DOHH2 (cell line): Measurements from ENCODE around the gene MAOA.

Experiments
- H3F3A ChIP-seq: fragments of 200-600 bp; sonication (generic), shearing (Covaris generic); 2 replicates; pipeline ENCODE4 v1.6.0; 2016; ENCODE audit warnings: antibody characterized with exemption, mild to moderate bottlenecking; ENCODE audit not compliant: control insufficient read depth, insufficient read depth
- H3K27ac ChIP-seq: fragments of 200-600 bp; sonication (generic); 2 replicates; pipeline ENCODE4 v1.5.1; 2014; ENCODE audit warnings: low read depth, mild to moderate bottlenecking, low read length, moderate library complexity
- H3K27me3 ChIP-seq: fragments of 200-600 bp; sonication (generic); 2 replicates; pipeline ENCODE4 v1.6.1; 2014; ENCODE audit warnings: mild to moderate bottlenecking, low read length, mixed read lengths; ENCODE audit not compliant: control insufficient read depth
- H3K36me3 ChIP-seq: fragments of 200-600 bp; sonication (generic); 2 replicates; pipeline ENCODE4 v1.6.1; 2014; ENCODE audit warnings: mild to moderate bottlenecking, low read length, moderate library complexity, mixed read lengths; ENCODE audit not compliant: control insufficient read depth
- H3K4me1 ChIP-seq: fragments of 200-600 bp; sonication (generic); 2 replicates; pipeline ENCODE4 v1.6.1; 2014; ENCODE audit warnings: mild to moderate bottlenecking, low read length, mixed read lengths; ENCODE audit not compliant: control insufficient read depth
- H3K4me2 ChIP-seq: fragments of 200-600 bp; sonication (generic); 2 replicates; pipeline ENCODE4 v1.6.0; 2014; ENCODE audit warnings: mild to moderate bottlenecking, low read length, moderate library complexity
- H3K4me3 ChIP-seq: fragments of 200-600 bp; sonication (generic); 2 replicates; pipeline ENCODE4 v1.5.1; 2014; ENCODE audit warnings: mild to moderate bottlenecking, low read length, mixed read lengths
- H3K79me2 ChIP-seq: fragments of 200-600 bp; sonication (generic); 2 replicates; pipeline ENCODE4 v1.6.1; 2014; ENCODE audit warnings: mild to moderate bottlenecking, low read length, mixed read lengths; ENCODE audit not compliant: control insufficient read depth
- H3K9me2 ChIP-seq: fragments of 200-600 bp; sonication (generic); replicated peaks from 2 replicates; pipeline ENCODE4 v1.6.1; 2014; ENCODE audit warnings: mild to moderate bottlenecking, low read length, mixed read lengths; ENCODE audit not compliant: control insufficient read depth
- H3K9me3 ChIP-seq: fragments of 200-600 bp; sonication (generic); 2 replicates; pipeline ENCODE4 v1.6.1; 2014; ENCODE audit warnings: antibody characterized with exemption, low read length, mixed read lengths; ENCODE audit not compliant: control insufficient read depth, insufficient read depth
- H4K20me1 ChIP-seq: fragments of 200-600 bp; sonication (generic); 2 replicates; pipeline ENCODE4 v1.6.0; 2014; ENCODE audit warnings: low read depth, mild to moderate bottlenecking, antibody characterized with exemption, low read length, moderate library complexity; ENCODE audit not compliant: control insufficient read depth, insufficient read depth
- CTCF ChIP-seq: fragments of 200-600 bp; sonication (generic); IDR thresholded peaks from one replicate; pipeline ENCODE4 v1.5.1; 2014; ENCODE audit warnings: antibody characterized with exemption, mild to moderate bottlenecking, low read depth, low read length; ENCODE audit not compliant: poor library complexity, severe bottlenecking
- EZH2phosphoT487 ChIP-seq: fragments of 200-600 bp; sonication (generic); IDR thresholded peaks from 2 replicates; pipeline ENCODE4 v1.6.1; 2017; ENCODE audit warnings: borderline replicate concordance, mild to moderate bottlenecking, antibody characterized with exemption, low read length, moderate library complexity, mixed read lengths

MAOA gene

GRCh38 chrX:43745938-43746721 is 90.0 kb downstream of the MAOA start:
- Histone ChIP-seq H3K4me2 (no peak overlapping the region), H3K79me2 (no peaks in the 10 kb centered on the region), H3K27me3 (no peaks in the 10 kb centered on the region), H4K20me1 (no peaks in the 10 kb centered on the region), H3K4me3 (no peak overlapping the region), H3K4me1 (no peaks in the 10 kb centered on the region), H3K36me3 (no peaks in the 10 kb centered on the region), H3K9me2 (no peaks in the 10 kb centered on the region), H3K9me3 (no peaks in the 10 kb centered on the region), H3F3A (no peaks in the 10 kb centered on the region), H3K27ac (no peak overlapping the region)
- TF ChIP-seq EZH2phosphoT487 (no peak), CTCF (no peak)

- H3K27ac ChIP-seq: no peak overlapping the region
- H3K4me1 ChIP-seq: no peaks in the 10 kb centered on the region
- H3K9me2 ChIP-seq: no peaks in the 10 kb centered on the region
- H3K4me3 ChIP-seq: no peak overlapping the region
- TF ChIP-seq CTCF (no peak), EZH2phosphoT487 (no peak)
- H3F3A ChIP-seq: no peaks in the 10 kb centered on the region
- H3K79me2 ChIP-seq: no peaks in the 10 kb centered on the region
- H4K20me1 ChIP-seq: no peaks in the 10 kb centered on the region
- H3K4me2 ChIP-seq: no peak overlapping the region
- H3K9me3 ChIP-seq: no peaks in the 10 kb centered on the region
- H3K36me3 ChIP-seq: no peaks in the 10 kb centered on the region
- no peaks in the 10 kb centered on the region for H3K27me3 ChIP-seq
Observed at GRCh38 chrX:43747476-43747875, 91.4 kb downstream of the MAOA start.

- no peak overlapping the region for H3K27ac ChIP-seq
- H3K4me2 ChIP-seq: no peak overlapping the region
- TF ChIP-seq CTCF (peak; percentile 41), EZH2phosphoT487 (no peak)
Observed at GRCh38 chrX:43750248-43750676, 94.2 kb downstream of the MAOA start.

More at GRCh38 chrX:43750248-43750676, 94.2 kb downstream of the MAOA start:
- H3K9me3 ChIP-seq: no peaks in the 10 kb centered on the region
- H3K36me3 ChIP-seq: no peaks in the 10 kb centered on the region
- H3F3A ChIP-seq: no peaks in the 10 kb centered on the region
- no peaks in the 10 kb centered on the region for H3K27me3 ChIP-seq
- no peak overlapping the region for H3K4me3 ChIP-seq
- H3K4me1 ChIP-seq: no peaks in the 10 kb centered on the region
- H3K79me2 ChIP-seq: no peaks in the 10 kb centered on the region
- no peaks in the 10 kb centered on the region for H3K9me2 ChIP-seq
- H4K20me1 ChIP-seq: no peaks in the 10 kb centered on the region
